Measurements from ENCODE around the gene DBT. TPM values are rescaled to one million over a fixed set of nuclear protein-coding genes. Genes with fewer than 3 reads are reported as not detected.

DBT gene
- total and polyA plus RNA-seq, 2 of the 13 experiments (the other 11 are each of a cell fraction or from before 2014, with no cell fraction given) = 3.3 to 10.2 TPM

- no peak for TF ChIP-seq ZXDC (CRISPR knock-in tag; IDR thresholded peaks at IDR 0.05)
- TF ChIP-seq ZNF670 (CRISPR knock-in tag; IDR thresholded peaks at IDR 0.05; ENCODE audit: borderline replicate concordance) = peak; percentile 87; the same call in 1 of the 2 replicates
- no peak for TF ChIP-seq DDIT3 (CRISPR knock-in tag; IDR thresholded peaks at IDR 0.05)
- no peak for TF ChIP-seq NONO (IDR thresholded peaks at IDR 0.05)
- peak; percentile 47; the same call in 1 of the 2 replicates for TF ChIP-seq NONO (CRISPR knock-in tag; conservative IDR thresholded peaks at IDR 0.05)
- TF ChIP-seq DPF2 (CRISPR knock-in tag; IDR thresholded peaks at IDR 0.05; ENCODE audit: borderline replicate concordance, low read depth) = no peak
- peak; percentile 85 for TF ChIP-seq HMGXB3 (CRISPR knock-in tag; IDR thresholded peaks at IDR 0.05; ENCODE audit: borderline replicate concordance)
- no peak for TF ChIP-seq ZFP36L2 (CRISPR knock-in tag; IDR thresholded peaks at IDR 0.05)
- TF ChIP-seq ETS1 (CRISPR knock-in tag; IDR thresholded peaks at IDR 0.05) = no peak
- TF ChIP-seq MIER3 (CRISPR knock-in tag; IDR thresholded peaks at IDR 0.05; ENCODE audit: borderline replicate concordance) = no peak
- TF ChIP-seq PAX8 (CRISPR knock-in tag; IDR thresholded peaks at IDR 0.05; ENCODE audit: borderline replicate concordance) = no peak
- TF ChIP-seq ELF4 (CRISPR knock-in tag; IDR thresholded peaks at IDR 0.05; ENCODE audit: borderline replicate concordance) = no peak
- TF ChIP-seq SAP130 (CRISPR knock-in tag; IDR thresholded peaks at IDR 0.05; ENCODE audit: low read depth) = peak; percentile 81
- no peak for TF ChIP-seq ZNF589 (CRISPR knock-in tag; conservative IDR thresholded peaks at IDR 0.05)
- no peak for TF ChIP-seq EP300 (IDR thresholded peaks at IDR 0.05; ENCODE audit: low read depth in 2 of 2, low read length in 2 of 2)
- no peak for TF ChIP-seq EP300 (CRISPR knock-in tag; IDR thresholded peaks at IDR 0.05; ENCODE audit: borderline replicate concordance)
- peak; percentile 59 for TF ChIP-seq PATZ1 (CRISPR knock-in tag; IDR thresholded peaks at IDR 0.05)
These were observed 16.5 kb upstream of the DBT start, which contains the start of gene RTCA (continued) for GRCh38 chr1:100265931-100266740.
